Activated CD4-positive, alpha-beta T cell treated with anti-CD3 and anti-CD28 coated beads, Interleukin-2, amount 50 U/mL, for 16 hours (primary cell): ENCODE results near the gene SCAANT1.
A peak's percentile ranks its signal among the peaks of the same experiment; 100 is the strongest.

Source experiments
- DNase-seq: peaks from one replicate; pipeline ENCODE4 v3.0.0-alpha.2; 2020

SCAANT1 gene

GRCh38 chr3:63911873-63912767, at the start of gene SCAANT1:
Gene SCAANT1 (minus strand): TSS chr3:63912383.
- DNase-seq: peak; percentile 82

- peak; percentile 67 for DNase-seq
These were observed 49.7 kb upstream of the SCAANT1 start for GRCh38 chr3:63961891-63962290.

- DNase-seq: no peak
These were observed 48.0 kb upstream of the SCAANT1 start for GRCh38 chr3:63960048-63960711.

GRCh38 chr3:63959146-63959545, 47.0 kb upstream of the SCAANT1 start:
- DNase-seq: no peak

- DNase-seq: no peak
These were observed 43.8 kb upstream of the SCAANT1 start for GRCh38 chr3:63955830-63956545.

- DNase-seq: no peak
These were observed 43.0 kb upstream of the SCAANT1 start for GRCh38 chr3:63955036-63955650.

GRCh38 chr3:63954182-63954581, 42.0 kb upstream of the SCAANT1 start:
- no peak for DNase-seq

- DNase-seq: no peak
These were observed 40.0 kb upstream of the SCAANT1 start for GRCh38 chr3:63952248-63952594.

GRCh38 chr3:63951492-63952247, 39.5 kb upstream of the SCAANT1 start:
- DNase-seq: no peak

- no peak for DNase-seq
These were observed 38.5 kb upstream of the SCAANT1 start for GRCh38 chr3:63950698-63951097.

GRCh38 chr3:63949005-63949404, 36.8 kb upstream of the SCAANT1 start:
- DNase-seq: no peak

- DNase-seq: no peak
These were observed 35.4 kb upstream of the SCAANT1 start for GRCh38 chr3:63947594-63947993.

- no peak for DNase-seq
These were observed 34.6 kb upstream of the SCAANT1 start for GRCh38 chr3:63946753-63947152.

GRCh38 chr3:63945558-63946096, 33.4 kb upstream of the SCAANT1 start:
- no peak for DNase-seq

GRCh38 chr3:63943678-63944077, 31.5 kb upstream of the SCAANT1 start:
- DNase-seq: no peak

- DNase-seq: no peak
These were observed 30.3 kb upstream of the SCAANT1 start for GRCh38 chr3:63942528-63942927.

- DNase-seq: no peak
These were observed 28.2 kb upstream of the SCAANT1 start for GRCh38 chr3:63940389-63940757.

GRCh38 chr3:63937661-63938651, 25.8 kb upstream of the SCAANT1 start:
- DNase-seq: peak; percentile 16

GRCh38 chr3:63936925-63937324, 24.7 kb upstream of the SCAANT1 start:
- DNase-seq: no peak

GRCh38 chr3:63934041-63934866, 22.1 kb upstream of the SCAANT1 start:
- peak; percentile 46 for DNase-seq
